ENCODE results near the gene KLK1.

The KLK1 gene

DNA sequence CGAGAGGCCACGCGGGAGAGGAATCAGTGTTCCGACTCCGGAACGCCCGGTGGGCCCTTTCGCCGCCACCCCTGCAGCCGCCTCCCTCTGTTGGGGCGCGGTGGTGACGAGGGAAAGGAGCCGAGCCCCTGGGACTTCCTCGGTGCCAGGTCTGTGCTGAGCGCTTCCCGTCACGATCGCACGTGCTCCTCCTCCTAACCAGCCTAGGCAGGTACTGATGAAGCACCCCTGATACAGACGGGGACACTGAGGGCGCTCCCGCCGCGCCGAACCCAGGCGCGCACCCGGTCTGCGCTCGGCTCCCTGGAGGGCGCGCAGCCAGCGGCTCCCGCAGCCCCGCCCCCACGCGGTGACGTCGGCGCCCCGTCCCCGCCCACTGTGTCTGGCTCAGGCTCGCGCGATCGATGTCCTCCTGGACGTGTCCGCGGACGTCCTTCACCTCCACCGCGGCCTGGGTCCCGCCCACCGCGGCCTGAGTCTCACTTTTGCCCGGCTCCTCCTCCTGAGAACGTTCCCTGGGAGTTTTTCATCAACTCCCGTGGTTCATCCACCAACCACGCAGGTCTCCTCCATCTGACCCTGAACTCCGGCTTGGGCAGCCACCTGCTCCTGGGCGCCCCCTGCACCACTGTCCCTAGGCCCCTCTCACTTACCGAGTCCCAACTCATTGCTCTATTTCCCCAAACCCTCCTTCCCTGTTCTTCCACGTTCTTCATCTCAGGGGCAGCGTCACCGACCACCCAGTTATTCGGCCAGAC lies 12.4 kb upstream of the KLK1 start:
- DNase-seq: peak; percentile 54

DNA sequence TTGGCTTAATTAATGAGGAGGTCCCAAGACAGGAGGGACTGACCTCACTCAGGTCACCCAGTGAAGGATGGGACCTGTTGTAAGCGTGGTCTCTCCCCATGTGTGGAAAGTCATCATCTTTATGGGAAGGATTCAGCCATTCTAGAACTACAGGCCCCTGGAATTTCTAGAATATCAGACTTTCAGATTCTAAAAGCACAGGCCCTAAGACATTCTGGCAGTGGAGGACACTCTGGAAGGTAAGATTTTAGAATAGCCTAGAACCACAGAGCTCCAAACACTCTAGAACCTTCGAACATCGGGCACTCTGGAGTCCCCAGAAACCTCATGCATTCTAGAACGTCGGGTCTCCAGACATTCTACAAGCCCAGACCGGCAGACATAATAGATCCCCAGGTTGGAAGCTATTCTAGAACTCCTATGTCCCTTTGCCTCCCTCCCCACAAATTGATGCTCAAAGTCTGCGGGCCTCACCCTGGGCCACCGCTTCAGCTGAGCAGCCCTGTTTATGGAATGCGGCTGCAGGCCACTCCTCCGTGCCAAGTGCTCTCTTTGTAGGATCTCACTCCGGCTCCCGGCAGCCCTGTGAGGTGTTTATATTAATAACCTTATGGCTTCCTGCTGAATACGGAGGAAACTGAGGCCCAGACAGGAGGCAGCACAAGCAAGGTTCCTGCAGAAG lies 11.7 kb upstream of the KLK1 start:
- DNase-seq: peak; percentile 9

DNA sequence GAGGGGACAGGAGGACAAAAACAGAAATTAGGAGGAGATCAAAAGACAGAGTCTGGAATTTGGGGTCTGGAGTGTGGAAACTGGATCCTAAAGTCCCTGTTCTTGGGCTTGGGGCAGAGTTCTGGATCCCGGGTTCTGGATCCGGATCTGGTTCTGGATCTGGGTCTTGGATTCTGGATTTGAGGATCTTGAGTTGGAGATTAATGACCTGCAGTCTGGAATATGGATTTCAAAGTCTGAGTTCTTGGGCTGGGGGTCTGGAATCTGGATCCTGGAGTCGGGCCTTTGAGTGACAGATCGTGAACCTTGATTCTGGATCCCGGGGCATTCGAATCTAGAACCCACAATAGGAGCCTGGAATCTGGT lies 10.2 kb upstream of the KLK1 start:
- no peak for DNase-seq

DNA sequence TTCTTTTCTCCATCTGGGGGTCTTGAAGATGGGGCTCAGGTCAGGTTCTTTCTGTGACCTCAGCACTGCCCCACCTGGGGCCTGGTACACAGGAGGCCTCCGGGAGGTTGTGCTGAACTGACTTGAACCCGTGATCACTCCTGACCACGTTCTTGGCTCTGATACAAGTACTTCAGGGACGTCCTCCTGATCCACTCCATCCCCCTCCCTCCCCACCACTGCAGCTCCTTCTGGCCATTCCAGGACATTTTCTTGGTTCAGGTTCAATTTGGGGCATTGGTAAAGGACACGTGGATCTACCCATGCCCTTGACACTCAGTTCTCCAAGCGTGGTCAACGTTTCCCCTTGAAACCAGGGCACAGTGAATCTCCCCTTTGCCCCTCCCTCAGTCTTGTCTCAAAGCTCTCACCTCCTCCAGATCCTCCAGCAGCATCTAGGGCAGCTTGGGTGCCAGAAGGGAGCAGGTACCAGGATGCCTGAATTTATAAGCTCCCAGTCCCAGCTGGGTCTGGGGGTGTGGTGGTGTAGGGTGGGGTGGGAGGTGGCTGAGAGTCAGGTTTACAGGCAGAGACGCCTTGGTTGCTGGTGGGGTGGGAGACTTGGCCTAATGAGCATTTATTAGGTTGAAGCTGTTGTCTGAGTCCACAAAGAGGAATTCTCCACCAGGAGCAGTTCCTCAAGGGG lies 9.7 kb upstream of the KLK1 start, which contains the start of gene KLK15:
Gene KLK15, minus strand, starts transcription at position 458 of the 685 bp plus-strand sequence. CDS start 2,082 bp downstream, outside the sequence.
- no peak for DNase-seq

DNA sequence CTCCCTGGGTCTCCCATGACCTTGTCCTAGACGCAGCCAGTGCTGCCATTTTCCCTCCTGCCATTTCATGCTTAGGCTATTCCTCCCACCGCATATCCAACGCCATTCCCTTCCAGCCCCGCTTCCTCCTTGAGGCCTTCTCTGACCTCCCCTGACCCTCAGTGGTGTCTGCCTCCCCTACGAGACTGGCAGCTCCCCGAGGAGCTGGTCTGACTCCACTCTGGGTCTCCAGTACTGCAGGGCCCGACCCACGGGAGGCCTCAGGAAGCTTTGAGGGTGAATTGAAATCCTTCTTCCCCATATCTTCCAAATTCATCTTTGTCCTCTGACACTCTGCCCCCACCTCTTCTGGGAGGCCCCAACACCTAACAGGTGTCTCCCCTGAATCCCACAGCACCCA lies 9.1 kb upstream of the KLK1 start:
- DNase-seq: no peak

DNA sequence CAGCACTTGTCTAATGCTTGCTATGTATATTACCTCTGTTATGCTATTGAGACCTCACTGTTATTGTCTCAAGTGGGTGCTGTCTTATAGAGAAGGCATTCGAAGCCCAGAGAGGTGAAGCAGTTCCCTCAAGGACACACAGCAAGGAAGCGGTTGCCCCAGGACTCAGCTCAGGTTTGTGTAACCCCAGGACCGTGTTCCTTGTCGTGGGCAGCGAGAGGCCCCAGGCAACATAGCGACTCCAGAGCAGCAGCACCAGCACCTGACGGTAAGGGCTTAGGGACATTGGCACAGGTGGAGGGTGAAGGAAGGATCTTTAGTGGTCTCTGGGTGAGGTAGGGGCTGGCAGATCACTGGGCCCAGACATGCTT lies 7.4 kb upstream of the KLK1 start:
- DNase-seq: no peak

DNA sequence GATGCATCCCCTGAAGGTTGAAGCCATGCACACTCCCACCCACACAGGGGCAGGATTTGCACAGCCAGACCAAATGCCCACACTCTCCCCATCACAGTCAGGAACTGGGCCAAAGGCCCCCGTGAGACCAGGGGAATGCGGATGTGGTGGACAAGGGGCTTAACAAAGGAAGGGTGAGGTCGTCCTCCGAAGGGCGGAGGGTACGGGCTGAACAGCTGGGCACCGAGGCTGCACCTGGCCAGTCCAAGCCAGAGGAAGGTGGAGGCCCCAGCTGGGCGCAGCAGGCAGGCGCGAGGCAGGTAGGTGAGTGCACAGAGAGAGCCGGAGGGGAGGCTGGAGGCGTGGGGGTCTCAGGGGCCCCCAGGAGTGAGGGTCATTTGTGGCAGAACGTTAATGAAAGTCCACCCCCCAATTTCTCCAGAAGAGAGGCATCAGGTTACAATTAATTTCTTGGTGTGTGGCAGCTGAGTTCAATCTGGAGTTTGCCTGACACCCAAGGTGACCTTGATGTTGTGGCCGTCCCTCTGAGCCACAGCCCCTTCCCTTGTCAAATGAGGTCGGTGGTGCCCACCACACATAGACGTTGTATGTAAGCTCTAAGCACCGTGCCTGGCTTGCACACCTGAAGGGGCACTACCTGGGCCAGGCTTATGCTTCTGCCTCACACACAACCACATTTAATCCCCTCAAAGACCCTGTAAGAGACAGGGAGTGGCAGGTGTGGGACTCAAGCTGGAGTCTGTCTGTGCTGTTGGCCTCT lies 6.9 kb upstream of the KLK1 start:
- no peak for DNase-seq

DNA sequence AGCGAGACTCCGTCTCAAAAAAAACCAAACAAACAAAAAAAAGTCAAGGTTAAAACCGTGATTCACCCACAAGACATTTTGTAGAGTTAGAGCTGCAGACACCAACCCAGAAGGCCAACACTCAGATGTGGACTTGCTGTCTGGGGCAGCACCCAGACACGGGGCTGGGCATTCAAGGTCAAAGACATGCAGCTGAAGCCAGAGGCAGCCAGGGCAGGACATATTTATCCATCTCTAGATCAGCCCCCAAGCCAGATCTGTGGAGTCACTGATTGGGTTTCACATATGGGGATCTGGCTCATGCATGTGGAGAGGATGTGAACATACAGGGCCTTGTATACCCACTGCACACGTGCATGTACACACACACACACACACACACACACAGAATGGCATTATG lies 6.2 kb upstream of the KLK1 start:
- DNase-seq: no peak

DNA sequence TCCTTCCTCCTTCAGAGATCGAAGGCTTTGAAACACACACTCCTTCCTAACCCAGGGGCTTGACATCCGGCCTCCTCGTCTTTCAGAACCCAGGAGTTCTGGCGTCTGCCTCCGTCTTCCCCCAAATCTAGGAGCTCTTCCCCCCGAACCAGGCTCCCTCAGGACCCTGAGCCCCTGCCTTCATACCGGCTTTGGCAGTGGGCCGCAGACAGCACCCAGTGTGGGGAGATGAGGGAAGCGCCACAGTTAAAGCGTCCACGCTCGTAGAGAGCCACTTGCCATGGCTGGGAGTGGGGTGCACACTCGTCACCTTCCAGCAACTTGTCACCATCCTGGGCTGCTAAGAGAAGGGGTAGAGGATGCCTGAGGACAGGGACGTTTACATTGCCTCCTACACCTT lies 3.9 kb upstream of the KLK1 start:
- no peak for DNase-seq

DNA sequence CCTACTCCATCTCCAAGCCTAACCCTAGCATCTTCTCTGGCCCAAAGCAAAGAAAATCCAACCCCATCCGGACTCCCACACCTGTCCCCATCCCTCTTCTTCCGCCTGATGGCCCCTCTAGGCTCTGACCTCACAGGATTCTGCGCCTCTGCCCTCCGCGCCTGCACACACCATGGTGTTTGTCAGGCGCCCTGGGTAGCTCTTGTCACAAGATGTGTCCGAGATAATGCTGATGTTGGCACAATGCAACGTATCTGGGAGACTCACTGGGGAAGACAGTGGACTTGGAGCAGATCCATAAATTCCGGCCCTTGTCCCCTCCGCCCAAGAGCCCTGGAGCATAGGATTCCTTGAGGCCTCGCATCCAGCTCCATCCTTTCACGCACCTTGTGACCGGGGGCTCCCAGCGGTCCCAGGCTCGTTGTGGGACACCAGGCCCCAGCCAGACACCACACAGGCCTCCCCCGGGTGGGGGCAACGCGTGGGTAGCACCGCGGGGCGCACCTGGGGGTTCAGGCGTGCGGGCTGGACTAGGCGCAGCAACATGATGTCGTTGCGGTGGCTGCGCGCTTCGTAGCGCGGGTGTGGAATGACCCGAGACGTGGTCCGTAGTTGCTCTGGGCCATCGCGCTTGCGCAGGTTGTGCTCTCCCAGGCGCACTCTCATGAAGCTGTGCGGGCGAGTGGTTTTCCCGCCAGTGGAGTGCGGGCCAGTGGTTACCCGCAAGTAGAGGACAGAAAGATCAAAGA lies 3.1 kb upstream of the KLK1 start:
- DNase-seq: no peak

DNA sequence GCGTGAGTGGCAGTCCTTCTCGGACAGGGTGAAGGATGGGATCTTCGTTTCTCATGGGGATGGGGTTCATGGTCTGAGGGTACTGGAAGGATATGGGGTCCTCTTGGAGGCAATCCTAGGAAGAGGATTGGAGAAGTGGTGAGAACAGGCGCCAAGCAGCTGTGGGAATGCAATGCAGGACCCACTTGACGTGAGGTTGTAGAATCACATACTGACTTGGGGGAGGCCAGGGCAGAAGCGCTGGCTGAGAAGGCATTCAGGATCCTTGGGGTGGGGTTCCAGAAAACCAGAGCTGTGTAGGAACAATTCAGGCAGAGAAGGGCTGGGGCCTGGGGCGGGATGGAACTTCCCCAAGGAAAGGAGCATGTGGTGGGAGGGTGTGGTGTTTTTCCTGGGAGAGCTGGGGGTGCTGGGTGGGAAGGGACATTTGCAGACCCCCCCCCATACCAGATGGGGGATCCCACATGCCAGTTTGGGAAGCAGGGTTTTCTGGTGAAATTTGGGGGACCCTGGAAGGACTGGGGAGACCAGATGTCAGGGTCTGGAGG lies 852 bp downstream of the KLK1 start:
- no peak for DNase-seq

DNA sequence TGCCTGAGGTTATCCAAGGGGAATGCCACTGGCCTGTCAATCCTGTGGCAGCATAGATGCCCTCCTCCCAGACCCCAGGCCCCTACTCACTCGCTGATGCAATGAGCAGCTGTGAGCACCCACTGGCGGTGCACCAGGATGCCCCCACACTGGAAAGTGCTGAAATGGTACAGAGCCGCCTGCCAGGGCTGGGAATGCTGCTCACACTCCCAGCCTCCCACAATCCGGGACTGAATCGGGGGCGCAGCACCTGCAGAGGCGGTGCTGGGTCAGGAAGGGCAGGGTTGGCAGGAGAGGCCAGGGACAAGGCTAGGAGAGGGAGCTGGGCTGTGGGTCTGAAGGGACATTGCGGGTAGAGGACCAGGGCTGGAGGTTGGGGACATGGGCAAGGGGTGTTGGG lies 2.0 kb downstream of the KLK1 start:
- DNase-seq: no peak

DNA sequence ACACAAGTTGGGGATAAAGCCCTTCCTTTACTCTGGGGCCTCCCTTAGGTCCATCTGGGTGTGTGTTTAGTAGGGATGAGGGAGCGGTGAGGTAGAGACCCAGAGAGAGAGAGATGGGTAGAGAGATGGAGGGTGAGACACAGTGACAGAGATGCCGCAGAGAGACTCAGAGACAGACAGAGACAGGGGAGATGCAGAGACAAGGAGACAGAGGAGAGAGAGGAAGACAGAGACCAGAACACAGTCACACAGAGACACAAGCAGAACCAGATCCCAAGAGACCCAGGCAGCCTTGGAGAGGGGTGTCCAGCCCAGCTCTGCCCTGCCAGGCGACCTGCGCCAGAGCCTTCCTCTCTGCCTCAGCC lies 2.4 kb downstream of the KLK1 start:
- no peak for DNase-seq

DNA sequence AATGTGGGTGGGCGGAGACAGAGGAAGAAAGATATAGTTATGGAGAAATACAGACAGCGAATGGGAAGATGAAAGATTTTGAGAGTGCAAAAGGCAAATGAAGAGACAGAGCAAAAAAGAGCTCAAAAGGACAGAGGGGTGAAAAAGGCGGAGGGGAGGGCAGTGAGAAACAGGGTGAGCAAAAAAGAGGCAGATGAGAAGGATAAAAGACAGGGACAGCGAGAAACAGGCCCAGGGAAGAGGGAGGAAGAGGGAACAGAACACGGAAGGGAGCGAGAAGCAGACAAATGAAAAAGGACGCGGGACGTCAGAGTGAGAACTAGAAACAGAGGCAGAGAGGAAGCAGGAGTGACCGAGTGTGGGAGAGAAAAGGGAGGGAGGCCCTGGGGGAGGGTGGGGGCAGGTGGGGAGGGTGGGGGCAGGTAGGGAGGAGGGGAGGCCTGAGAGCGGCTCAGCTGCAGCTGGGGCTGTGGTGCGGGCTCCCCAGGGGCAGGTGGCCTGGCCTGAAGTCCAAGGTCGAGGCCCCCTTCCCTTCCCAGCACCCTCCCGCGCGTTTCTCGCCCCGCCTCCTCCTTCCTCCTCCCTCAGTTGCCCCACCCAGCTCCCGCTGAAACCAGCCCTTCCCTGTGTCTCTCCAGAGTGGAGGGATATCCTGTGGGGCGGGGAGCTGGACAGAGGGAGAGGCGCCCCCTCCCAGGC lies 2.9 kb downstream of the KLK1 start:
- no peak for DNase-seq

DNA sequence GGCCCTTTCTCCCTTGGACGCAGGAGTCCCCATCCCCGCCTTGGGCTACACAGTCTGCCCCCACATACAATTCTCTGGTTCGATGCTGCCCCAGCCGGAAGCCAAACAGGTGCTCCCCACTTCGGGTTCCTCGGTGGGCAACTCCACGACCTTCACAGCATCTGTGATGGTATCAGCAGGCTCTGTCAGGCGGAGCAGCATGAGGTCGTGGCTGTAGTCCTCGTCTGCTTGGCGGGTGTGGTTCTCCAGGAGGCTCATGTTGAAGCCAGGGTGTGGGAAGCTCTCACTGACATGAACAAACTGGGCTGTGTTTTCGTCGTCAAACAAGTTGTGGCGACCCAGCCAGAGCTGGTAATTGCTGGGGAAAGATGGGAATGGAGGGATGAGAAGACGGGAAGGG lies 3.5 kb downstream of the KLK1 start:
- DNase-seq: no peak

DNA sequence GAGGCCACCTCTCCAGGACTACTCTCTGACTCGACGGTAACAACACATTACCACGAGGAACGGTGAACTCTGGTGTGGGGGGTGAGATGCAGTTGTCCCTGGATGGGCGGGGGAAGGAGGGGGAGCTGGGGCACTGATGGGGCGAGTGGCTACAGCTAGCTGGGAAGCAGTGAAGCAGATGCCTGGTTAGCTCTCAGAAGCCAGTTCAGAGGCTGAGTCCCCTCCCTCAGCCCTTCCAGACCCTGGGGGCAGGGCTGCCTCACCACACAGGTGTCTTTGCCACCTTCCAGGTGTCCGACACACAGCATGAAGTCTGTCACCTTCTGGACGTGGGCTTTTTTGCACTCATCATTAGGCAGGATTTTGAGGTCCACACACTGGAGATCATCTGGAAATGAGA lies 4.0 kb downstream of the KLK1 start:
- DNase-seq: no peak

DNA sequence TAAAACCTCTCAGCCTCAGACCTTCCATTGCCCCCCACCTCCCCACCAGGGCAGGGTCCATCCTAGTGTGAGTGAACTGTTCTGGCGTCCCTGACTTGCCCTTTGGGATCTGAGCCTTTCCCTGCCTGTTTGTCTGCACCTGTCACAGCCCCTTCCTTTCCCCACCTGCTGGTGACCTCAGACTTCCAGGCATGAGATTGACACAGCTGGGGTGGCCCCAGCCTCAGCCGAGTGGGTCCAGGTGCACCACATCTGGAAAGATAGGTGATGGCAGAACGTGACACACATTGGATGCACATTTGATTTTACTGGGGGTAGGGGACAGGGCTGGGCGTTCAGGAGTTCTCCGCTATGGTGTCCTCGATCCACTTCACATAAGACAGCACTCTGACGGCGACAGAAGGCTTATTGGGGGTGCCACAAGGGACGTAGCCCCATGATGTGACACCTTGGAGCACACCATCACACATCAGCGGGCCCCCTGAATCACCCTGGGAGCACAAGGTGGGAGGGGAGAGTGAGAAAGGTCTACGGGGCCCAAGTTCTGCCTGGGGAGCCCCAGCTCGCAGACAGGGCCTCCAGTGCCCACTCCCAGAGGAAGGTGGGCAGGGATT lies 4.6 kb downstream of the KLK1 start:
- no peak for DNase-seq

DNA sequence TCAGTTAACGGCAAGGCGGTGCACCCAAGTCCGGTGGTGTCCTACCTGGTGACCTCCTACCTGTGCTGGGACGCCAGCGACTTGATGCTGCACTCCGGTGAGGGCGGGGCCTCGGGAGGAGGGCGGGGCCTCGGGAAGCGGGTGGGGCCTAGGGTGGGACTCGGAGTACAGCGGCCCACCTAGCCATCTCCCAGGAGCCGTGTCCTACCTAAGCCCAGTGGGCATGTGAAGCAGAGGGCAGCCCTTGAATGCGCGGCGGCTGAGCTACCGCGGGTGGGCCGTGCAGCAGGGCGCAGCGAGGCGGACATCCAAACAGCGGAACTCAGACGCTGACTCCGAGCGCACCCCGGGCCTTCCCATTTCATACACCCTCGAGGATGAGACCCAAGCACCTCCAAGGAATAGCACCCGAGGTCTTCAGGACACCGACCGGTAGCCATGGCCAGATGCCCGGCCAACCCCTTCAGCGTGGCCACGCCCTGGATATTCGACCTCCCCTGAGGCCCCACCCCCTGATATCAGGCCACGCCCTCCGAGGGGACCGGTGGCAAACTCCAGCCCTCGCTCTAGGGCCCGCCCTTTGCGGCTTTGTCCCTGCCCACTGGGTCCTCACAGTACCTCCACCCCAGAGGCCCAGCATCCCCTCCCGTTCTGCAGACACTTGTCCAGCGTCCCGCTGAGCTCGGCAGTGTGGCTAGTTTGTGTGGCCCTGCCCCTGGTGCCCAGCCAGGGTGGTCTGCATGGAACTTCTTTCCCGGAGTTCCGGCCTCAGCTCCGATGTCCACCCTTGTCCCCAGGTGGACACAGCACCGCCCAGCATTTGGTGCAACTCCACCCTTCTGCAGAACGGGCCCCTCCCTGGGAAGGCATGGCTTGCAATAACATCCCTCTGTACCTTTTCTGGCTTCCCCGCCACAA lies 5.4 kb downstream of the KLK1 start:
- no peak for DNase-seq

DNA sequence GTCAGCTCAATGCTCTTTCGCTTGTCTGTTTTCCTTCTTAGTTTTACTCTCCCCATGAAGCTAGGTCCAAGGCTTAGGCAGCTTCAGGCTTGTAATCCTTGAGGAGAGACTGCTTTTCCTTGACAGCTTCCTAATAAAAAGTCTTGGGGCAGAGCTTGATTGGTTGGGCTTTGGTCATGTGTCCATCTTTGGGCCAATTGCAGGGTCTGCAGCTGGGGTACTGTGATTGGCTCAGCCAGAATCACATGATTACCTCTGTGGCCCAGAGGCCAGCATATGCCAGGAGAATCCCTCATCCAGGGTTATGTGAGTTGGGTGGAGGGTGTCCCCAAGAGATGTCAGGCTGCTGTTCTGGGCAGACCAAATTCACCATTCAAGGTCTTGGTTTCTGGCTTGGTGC lies 8.1 kb downstream of the KLK1 start:
- no peak for DNase-seq

DNA sequence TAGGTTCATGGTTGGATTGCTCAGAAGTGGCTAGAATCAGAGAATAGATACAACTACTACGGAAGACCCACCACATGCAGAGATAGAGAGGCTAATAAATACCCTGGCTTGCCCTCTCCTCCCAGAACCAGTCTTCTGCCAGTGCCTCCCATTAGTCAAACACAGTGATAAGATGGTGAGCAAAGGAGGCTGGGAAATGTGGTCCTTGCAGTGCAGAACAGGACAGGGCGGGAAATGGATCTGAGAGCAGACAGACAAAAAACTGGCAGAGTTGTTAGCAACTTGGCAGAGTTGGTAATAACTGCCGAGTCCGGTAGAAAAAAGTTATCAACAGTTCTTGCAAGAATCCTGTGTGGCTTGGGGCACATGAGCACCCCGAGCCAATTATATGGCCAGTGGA lies 8.7 kb downstream of the KLK1 start:
- DNase-seq: no peak

Data from fibroblast of skin of scalp (primary cell).